ENCODE results near the gene MMP19. TPM values are rescaled to one million over a fixed set of nuclear protein-coding genes. Genes with fewer than 3 reads are reported as not detected.
A peak's percentile ranks its signal among the peaks of the same experiment; 100 is the strongest.

Gene MMP19
- total RNA-seq, 2 donors from 2014 or later, result 0.40 to 2.1 TPM

- Mint-ChIP-seq H3K27ac (peak overlapping the region; percentile 31), H3K4me1 (peaks cover 29% of the 10 kb centered on the region), H3K36me3 (ENCODE audit: low read depth) (peaks cover 51% of the 10 kb centered on the region), H3K27me3 (ENCODE audit: insufficient read depth) (no peaks in the 10 kb centered on the region), H3K4me3 (no peak overlapping the region), H3K9me3 (no peaks in the 10 kb centered on the region)
- H3K36me3 ChIP-seq (ENCODE audit: control insufficient read depth, insufficient read depth, low read length), result peaks cover 58% of the 10 kb centered on the region
- peaks cover 2% of the 10 kb centered on the region for H3K4me1 ChIP-seq (ENCODE audit: control insufficient read depth, insufficient read depth, low read length)
- no peak overlapping the region for H3K9ac ChIP-seq (ENCODE audit: extremely low read depth, low read length, poor library complexity, severe bottlenecking)
- no peaks in the 10 kb centered on the region for H3K9me3 ChIP-seq (ENCODE audit: control insufficient read depth, low read length)
- H3K4me3 ChIP-seq (ENCODE audit: low read length), result peak overlapping the region; percentile 68
- H3K27ac ChIP-seq (ENCODE audit: low read depth, low read length), result no peak overlapping the region
- 92 to 95% methylated on average over 5 of the region's 5 CpGs for WGBS, 2 experiments (ENCODE audit: insufficient coverage in 1 of 2, insufficient read length in 1 of 2)
- no peak for DNase-seq
- no peaks in the 10 kb centered on the region for H3K27me3 ChIP-seq (ENCODE audit: control insufficient read depth, insufficient read depth, low read length, poor library complexity, severe bottlenecking)
- no peak for TF ChIP-seq CTCF (conservative IDR thresholded peaks at IDR 0.05)
Observed at GRCh38 chr12:55824726-55825125, 18.0 kb downstream of the MMP19 start.

- Histone ChIP-seq H3K36me3 (ENCODE audit: control insufficient read depth, insufficient read depth, low read length) (peaks cover 69% of the 10 kb centered on the region), H3K4me3 (ENCODE audit: low read length) (no peak overlapping the region), H3K4me1 (ENCODE audit: control insufficient read depth, insufficient read depth, low read length) (peaks cover 6% of the 10 kb centered on the region), H3K27me3 (ENCODE audit: control insufficient read depth, insufficient read depth, low read length, poor library complexity, severe bottlenecking) (no peaks in the 10 kb centered on the region), H3K9me3 (ENCODE audit: control insufficient read depth, low read length) (no peaks in the 10 kb centered on the region), H3K27ac (ENCODE audit: low read depth, low read length) (no peak overlapping the region), H3K9ac (ENCODE audit: extremely low read depth, low read length, poor library complexity, severe bottlenecking) (no peak overlapping the region)
- peak overlapping the region; percentile 33 for H3K27ac Mint-ChIP-seq
- no peak for DNase-seq
- peaks cover 31% of the 10 kb centered on the region for H3K4me1 Mint-ChIP-seq
- no peaks in the 10 kb centered on the region for H3K9me3 Mint-ChIP-seq
- no peak for TF ChIP-seq CTCF (conservative IDR thresholded peaks at IDR 0.05)
- 92 to 96% methylated on average over 2 to 4 of the region's 4 CpGs for WGBS, 2 experiments (ENCODE audit: insufficient coverage in 1 of 2, insufficient read length in 1 of 2)
- H3K36me3 Mint-ChIP-seq (ENCODE audit: low read depth), result peaks cover 57% of the 10 kb centered on the region
- H3K4me3 Mint-ChIP-seq, result no peak overlapping the region
- H3K27me3 Mint-ChIP-seq (ENCODE audit: insufficient read depth), result no peaks in the 10 kb centered on the region
Observed at GRCh38 chr12:55823419-55823818, 19.3 kb downstream of the MMP19 start.

GRCh38 chr12:55822228-55822627 is 20.5 kb downstream of the MMP19 start:
- H3K36me3 ChIP-seq (ENCODE audit: control insufficient read depth, insufficient read depth, low read length), result peaks cover 62% of the 10 kb centered on the region
- peak; percentile 87 for DNase-seq
- H3K4me3 ChIP-seq (ENCODE audit: low read length), result no peak overlapping the region
- peaks cover 51% of the 10 kb centered on the region for H3K36me3 Mint-ChIP-seq (ENCODE audit: low read depth)
- no peak overlapping the region for H3K4me3 Mint-ChIP-seq
- no peaks in the 10 kb centered on the region for H3K9me3 ChIP-seq (ENCODE audit: control insufficient read depth, low read length)
- peaks cover 6% of the 10 kb centered on the region for H3K4me1 ChIP-seq (ENCODE audit: control insufficient read depth, insufficient read depth, low read length)
- H3K27ac Mint-ChIP-seq, result peak overlapping the region; percentile 59
- no peaks in the 10 kb centered on the region for H3K9me3 Mint-ChIP-seq
- peaks cover 20% of the 10 kb centered on the region for H3K4me1 Mint-ChIP-seq
- no peak overlapping the region for H3K27ac ChIP-seq (ENCODE audit: low read depth, low read length)
- H3K9ac ChIP-seq (ENCODE audit: extremely low read depth, low read length, poor library complexity, severe bottlenecking), result no peak overlapping the region
- TF ChIP-seq CTCF (conservative IDR thresholded peaks at IDR 0.05), result peak; percentile 80
- H3K27me3 ChIP-seq (ENCODE audit: control insufficient read depth, insufficient read depth, low read length, poor library complexity, severe bottlenecking), result no peaks in the 10 kb centered on the region
- H3K27me3 Mint-ChIP-seq (ENCODE audit: insufficient read depth), result no peaks in the 10 kb centered on the region
- WGBS, 2 experiments (ENCODE audit: insufficient coverage in 1 of 2, insufficient read length in 1 of 2), result 76 to 79% methylated on average over 6 of the region's 6 CpGs
